HG03025 (cell line): ENCODE results near the gene RSPO3.
A peak's percentile ranks its signal among the peaks of the same experiment; 100 is the strongest.
"Not testable (repeated sequence)": the region's sequence is repeated elsewhere in the genome, so short reads cannot be mapped to it uniquely, and the experiment has no call there.

ENCODE experiments used
- ATAC-seq: cut with Tn5 transposase; IDR thresholded peaks from one replicate; pipeline ENCODE4 v1.9.1; 2021; ENCODE audit warnings: mild to moderate bottlenecking, moderate library complexity; ENCODE audit not compliant: unreplicated experiment, low FRiP score

RSPO3 gene

GRCh38 chr6:127118298-127119101 lies at the start of gene RSPO3:
RSPO3 (plus strand) TSS chr6:127118671; CDS start chr6:127119193, 522 bp downstream.
- ATAC-seq, result no peak

- no peak for ATAC-seq
These were observed 48.7 kb upstream of the RSPO3 start for GRCh38 chr6:127069659-127070279.

DNA sequence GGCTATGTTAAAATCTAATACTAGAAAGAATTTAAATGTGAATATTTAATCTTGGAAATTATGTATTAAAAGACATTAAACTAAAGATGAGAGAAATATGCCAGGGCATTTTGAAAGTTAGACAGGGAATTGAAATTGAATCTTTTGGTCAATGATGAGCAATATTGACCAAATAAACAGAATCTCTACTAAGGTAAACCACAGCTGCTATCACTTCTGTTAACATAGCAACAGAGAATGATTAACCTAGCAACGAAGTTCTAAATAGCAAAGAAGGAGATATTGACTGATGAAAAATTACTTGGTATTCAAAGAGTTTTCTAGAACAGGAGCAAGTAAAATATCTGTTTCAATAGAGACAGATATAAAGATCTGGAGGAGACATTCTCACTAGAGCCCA lies 45.2 kb upstream of the RSPO3 start:
- ATAC-seq, result peak; percentile 53

GRCh38 chr6:127076466-127076865 lies 42.0 kb upstream of the RSPO3 start:
- ATAC-seq, result no peak

GRCh38 chr6:127077886-127078285 lies 40.6 kb upstream of the RSPO3 start:
- ATAC-seq, result no peak

DNA sequence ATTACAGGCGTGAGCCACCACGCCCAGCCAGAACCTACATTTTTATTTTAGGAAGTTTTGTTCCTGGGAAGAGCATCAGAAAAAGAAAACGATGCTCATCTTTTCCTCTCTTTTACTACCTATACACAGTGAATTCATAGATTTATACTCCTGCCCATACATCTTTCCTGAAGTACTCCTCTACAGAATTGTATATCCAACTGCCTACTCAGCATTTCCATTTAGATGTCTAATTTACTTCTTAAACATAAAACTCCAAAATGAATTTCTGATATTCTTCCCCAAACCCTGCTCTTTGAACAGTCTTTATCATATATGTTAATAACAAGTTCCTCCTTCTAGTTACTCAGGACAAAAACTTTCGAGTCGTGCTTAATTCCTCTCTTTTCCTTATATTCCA lies 39.8 kb upstream of the RSPO3 start:
- no peak for ATAC-seq

- no peak for ATAC-seq
These were observed 38.8 kb upstream of the RSPO3 start for GRCh38 chr6:127079681-127080080.

DNA sequence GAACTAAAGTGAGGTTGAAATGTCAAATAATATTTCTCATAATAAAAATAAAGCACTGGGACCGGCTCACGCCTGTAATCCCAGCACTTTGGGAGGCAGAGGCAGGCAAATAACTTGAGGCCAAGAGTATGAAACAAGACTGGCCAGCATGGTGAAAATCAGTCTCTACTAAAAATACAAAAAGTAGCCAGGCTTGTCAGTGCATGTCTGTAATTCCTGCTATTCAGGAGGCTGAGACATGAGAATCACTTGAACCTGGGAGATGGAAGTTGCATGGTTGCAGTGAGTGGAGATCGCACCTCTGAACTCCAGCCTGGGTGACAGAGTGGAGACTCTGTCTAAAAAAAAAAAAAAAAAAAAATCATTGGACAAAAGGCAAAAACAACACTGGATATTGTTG lies 38.4 kb upstream of the RSPO3 start:
- ATAC-seq, result no peak

DNA sequence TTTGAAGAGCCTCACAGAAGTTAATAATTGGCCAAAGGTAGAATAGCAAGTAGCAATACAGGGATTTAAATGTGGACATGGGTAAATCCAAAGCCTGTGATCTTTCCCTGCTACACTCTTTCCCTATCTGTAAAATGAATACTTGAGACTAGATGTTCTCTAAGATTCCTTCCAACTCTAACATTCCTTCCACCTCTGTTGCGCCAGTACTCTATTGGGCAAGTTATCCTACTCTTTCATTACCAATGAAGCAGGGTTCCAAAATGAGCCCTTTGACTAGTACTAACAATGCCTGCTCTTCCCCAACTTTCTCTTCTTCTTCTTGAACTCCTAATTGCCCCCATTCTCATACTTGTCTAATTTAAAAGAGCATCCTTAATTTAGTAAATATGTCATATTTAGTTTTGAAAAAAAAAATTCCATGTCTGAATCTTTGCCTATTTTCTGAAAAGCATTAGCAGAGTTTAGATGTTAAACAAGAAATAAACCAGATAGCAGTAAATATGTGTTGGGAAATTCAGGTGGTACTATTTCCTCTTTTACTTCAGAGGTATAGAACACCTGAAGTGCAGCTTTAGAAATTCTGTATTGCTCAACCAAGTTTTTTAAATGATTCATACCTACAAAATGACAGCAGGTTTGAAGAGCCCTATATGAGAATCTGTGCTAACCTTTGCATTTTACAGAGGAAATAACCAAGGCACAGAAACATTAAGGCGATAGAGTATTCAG lies 35.1 kb upstream of the RSPO3 start:
- no peak for ATAC-seq

DNA sequence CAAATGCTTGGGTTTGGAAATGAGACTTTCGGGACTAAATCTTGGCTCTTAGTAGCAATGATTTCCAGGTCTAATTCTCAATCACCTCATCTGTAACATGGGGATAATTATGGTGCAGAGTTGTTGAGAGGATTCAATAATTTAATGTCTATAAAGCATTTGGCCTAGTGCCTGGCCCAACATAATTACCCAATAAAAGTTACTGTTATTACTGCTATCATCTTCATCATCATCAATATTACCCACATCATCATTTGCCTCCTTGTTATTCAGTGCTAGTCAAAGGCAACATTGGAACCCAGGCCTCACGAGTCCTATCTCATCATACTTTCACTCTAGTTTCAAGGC lies 34.5 kb upstream of the RSPO3 start:
- ATAC-seq, result no peak

DNA sequence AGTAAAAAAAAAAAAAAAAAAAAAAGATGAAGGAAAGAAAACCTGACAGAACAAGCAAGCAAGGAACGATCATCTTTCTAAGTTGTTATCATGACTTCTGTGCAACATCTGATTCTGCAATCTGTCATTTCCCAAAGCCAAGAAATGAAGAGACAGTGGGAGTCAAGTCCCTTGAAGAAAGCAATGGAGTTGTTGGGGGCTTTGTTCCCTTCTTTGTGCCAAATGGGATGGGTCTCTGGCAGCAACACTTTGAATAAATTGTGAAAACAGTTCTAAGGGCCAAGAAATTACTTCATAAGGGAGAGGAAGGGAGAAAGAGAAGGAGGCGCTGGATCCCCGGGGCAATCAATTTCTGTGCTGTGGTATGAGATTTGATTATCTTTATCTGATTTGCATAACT lies 33.3 kb upstream of the RSPO3 start:
- no peak for ATAC-seq

- no peak for ATAC-seq
These were observed 28.4 kb upstream of the RSPO3 start for GRCh38 chr6:127090051-127090450.

GRCh38 chr6:127092466-127092865 lies 26.0 kb upstream of the RSPO3 start:
- ATAC-seq, result no peak

DNA sequence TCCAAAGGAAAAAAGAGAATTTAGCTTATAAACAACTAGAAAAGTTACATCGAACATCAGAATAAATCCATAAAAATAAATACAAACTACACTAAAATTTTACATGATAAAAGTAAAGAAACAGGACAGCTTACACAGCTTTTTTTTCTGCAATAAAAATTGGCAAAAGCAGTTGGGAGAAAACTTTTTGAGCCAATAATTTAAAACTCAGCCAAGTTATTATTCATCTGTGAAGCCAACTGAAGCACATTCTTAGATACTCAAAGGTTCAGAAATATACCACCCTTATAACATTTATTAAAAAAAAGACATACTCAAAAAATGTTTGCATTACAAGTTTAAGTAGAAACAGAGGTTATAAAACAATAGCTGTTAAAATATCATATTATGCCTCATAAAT lies 23.7 kb upstream of the RSPO3 start:
- ATAC-seq, result no peak

- no peak for ATAC-seq
These were observed 22.3 kb upstream of the RSPO3 start for GRCh38 chr6:127096167-127096566.

GRCh38 chr6:127097442-127097841 lies 21.0 kb upstream of the RSPO3 start:
- not testable (repeated sequence) for ATAC-seq

DNA sequence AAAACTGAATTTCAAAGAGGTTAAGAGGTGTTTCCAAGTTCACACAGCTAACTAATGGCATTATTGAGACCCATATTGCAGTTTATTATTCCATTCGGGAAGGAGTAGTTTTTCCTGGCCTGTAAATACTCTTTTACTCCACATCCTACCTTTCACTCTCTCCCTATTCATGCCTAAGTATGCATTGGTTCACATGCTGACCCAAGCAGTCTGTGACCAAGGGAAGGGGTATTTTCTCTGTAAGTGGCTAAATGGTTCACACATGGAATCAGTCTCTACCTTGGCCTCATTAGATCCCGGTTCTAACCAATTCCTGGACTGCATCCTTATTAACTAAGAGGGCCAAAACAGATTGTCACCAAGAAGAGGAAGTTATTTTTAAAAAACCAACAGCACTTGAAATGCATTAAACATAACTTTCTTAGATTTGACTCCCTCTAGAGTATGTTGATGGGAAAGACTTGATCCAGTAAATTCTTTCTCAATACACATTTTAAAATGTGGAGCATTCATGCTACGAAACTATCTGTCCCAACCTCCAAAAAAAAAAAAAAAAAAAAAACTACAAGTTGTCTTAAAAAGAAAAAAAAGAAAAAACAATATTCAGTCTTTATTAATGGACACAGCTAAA lies 17.8 kb upstream of the RSPO3 start:
- ATAC-seq, result no peak

DNA sequence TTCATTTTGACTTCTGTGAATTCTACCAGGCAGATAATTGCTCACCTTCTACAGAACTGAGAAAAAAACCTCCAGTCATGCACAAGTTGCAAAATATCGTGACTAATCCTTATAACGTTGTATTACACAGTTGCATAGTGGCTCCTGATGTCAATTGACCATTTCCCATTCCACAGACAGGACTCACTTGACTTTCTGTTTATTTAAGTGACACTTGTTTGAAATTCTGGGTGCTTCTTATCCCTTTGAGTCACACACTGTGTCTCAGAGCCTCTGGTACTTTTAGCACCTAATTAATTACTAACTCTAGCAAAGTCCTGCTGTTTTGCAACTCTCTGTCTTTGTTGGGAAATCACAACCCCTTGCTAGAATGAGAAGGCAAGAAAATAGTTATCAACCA lies 16.2 kb upstream of the RSPO3 start:
- no peak for ATAC-seq

DNA sequence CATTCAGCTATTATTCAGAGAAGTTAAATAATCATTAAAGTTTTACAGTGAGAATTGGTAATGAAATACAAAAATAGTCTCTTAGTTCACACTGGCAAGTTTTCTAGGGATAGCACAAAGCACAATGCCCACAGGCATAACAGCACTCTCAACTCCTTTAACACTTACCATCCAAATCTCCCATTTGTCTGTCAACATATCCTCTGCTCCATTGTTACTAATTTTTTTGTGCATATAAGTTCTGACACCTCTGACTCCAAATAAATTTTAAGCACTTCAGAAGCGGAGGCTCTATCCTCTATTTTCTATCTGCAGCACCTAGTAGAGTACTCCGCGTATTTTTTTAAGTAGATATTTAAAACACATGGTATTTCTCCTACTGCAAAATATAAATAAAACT lies 15.6 kb upstream of the RSPO3 start:
- ATAC-seq, result no peak

- no peak for ATAC-seq
These were observed 15.0 kb upstream of the RSPO3 start for GRCh38 chr6:127103482-127103881.

DNA sequence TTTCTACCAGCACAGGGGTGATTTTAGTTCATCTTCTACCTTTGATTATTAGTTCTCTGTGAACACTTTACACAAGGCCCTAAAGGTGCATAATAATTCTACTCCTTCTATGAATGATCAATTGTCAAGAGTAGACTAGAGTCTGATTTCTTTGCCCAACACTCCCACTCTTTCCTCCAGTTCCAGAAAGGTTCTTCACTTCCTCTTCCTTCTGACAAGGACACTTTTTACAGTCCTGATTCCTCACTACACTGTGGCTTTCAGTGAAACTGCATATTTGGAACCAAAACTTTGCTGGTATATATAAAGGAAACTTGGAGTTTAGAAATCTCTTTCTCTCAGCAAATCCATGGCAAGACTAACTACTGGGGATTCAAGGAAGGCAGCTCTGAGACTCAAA lies 10.6 kb upstream of the RSPO3 start:
- ATAC-seq, result no peak
